ENCODE measurements around the gene PDXP.

PDXP gene

GRCh38 chr22:37628830-37629229 lies 29.7 kb upstream of the PDXP start:
- no peak for DNase-seq (ENCODE audit: extremely low read depth, low read depth)
- no peak overlapping the region for H3K4me3 ChIP-seq (replicated peaks; ENCODE audit: low read depth, low read length)
- no peak for TF ChIP-seq CTCF (IDR thresholded peaks at IDR 0.05; ENCODE audit: low read depth, low read length, missing control alignments)

GRCh38 chr22:37629928-37630327 lies 28.6 kb upstream of the PDXP start:
- TF ChIP-seq CTCF (IDR thresholded peaks at IDR 0.05; ENCODE audit: low read depth, low read length, missing control alignments): no peak
- no peak for DNase-seq (ENCODE audit: extremely low read depth, low read depth)
- H3K4me3 ChIP-seq (replicated peaks; ENCODE audit: low read depth, low read length): no peak overlapping the region

- no peak overlapping the region for H3K4me3 ChIP-seq (replicated peaks; ENCODE audit: low read depth, low read length)
- DNase-seq (ENCODE audit: extremely low read depth, low read depth): no peak
- TF ChIP-seq CTCF (IDR thresholded peaks at IDR 0.05; ENCODE audit: low read depth, low read length, missing control alignments): no peak
Measured at GRCh38 chr22:37630839-37631435, 27.6 kb upstream of the PDXP start.

- no peak for DNase-seq (ENCODE audit: extremely low read depth, low read depth)
- no peak for TF ChIP-seq CTCF (IDR thresholded peaks at IDR 0.05; ENCODE audit: low read depth, low read length, missing control alignments)
- no peak overlapping the region for H3K4me3 ChIP-seq (replicated peaks; ENCODE audit: low read depth, low read length)
Measured at GRCh38 chr22:37631448-37632173, 26.9 kb upstream of the PDXP start.

- H3K4me3 ChIP-seq (replicated peaks; ENCODE audit: low read depth, low read length): no peak overlapping the region
- no peak for TF ChIP-seq CTCF (IDR thresholded peaks at IDR 0.05; ENCODE audit: low read depth, low read length, missing control alignments)
- no peak for DNase-seq (ENCODE audit: extremely low read depth, low read depth)
Measured at GRCh38 chr22:37632174-37633088, 26.1 kb upstream of the PDXP start.

GRCh38 chr22:37633089-37633624 lies 25.4 kb upstream of the PDXP start:
- DNase-seq (ENCODE audit: extremely low read depth, low read depth): no peak
- TF ChIP-seq CTCF (IDR thresholded peaks at IDR 0.05; ENCODE audit: low read depth, low read length, missing control alignments): no peak
- no peak overlapping the region for H3K4me3 ChIP-seq (replicated peaks; ENCODE audit: low read depth, low read length)

All from HFF-Myc (cell line).